ENCODE data around the gene ACBD3.

- no peak for TF ChIP-seq CTCF (IDR thresholded peaks at IDR 0.05)
- TF ChIP-seq POLR2A (IDR thresholded peaks at IDR 0.05): no peak
Measured at GRCh38 chr1:226215239-226215638, 28.7 kb upstream of the ACBD3 start.

Data from body of pancreas (tissue), 4 donors.